ENCODE results near the gene MCF2L. TPM values are rescaled to one million over a fixed set of nuclear protein-coding genes. Genes with fewer than 3 reads are reported as not detected.

MCF2L gene
- total RNA-seq, 4 donors from 2014 or later: 25.0 to 103 (median 61.0) TPM

GRCh38 chr13:113018676-113019465, 49.9 kb downstream of the MCF2L start:
- H3K4me1 ChIP-seq: no peaks in the 10 kb centered on the region
- no peak for DNase-seq
- intact Hi-C loops (cut with DNase I; ENCODE audit: low total_unique reads): no loop called here
- H3K27me3 ChIP-seq: no peaks in the 10 kb centered on the region
- no peak overlapping the region for H3K4me3 ChIP-seq
- no peaks in the 10 kb centered on the region for H3K9me3 ChIP-seq
- no peaks in the 10 kb centered on the region for H3K36me3 ChIP-seq
- TF ChIP-seq CTCF (IDR thresholded peaks at IDR 0.05) (no peak), POLR2A (IDR thresholded peaks at IDR 0.05) (no peak)
- H3K27ac ChIP-seq: no peak overlapping the region

GRCh38 chr13:113020323-113021080, 51.5 kb downstream of the MCF2L start:
- Histone ChIP-seq H3K4me3 (no peak overlapping the region), H3K36me3 (no peaks in the 10 kb centered on the region), H3K9me3 (no peaks in the 10 kb centered on the region), H3K4me1 (no peaks in the 10 kb centered on the region), H3K27ac (no peak overlapping the region), H3K27me3 (no peaks in the 10 kb centered on the region)
- intact Hi-C loops (cut with DNase I; ENCODE audit: low total_unique reads): no loop called here
- TF ChIP-seq CTCF (IDR thresholded peaks at IDR 0.05): no peak
- no peak for TF ChIP-seq POLR2A (IDR thresholded peaks at IDR 0.05)
- no peak for DNase-seq

- no peaks in the 10 kb centered on the region for H3K4me1 ChIP-seq
- DNase-seq: no peak
- no peaks in the 10 kb centered on the region for H3K36me3 ChIP-seq
- no peak overlapping the region for H3K27ac ChIP-seq
- TF ChIP-seq POLR2A (IDR thresholded peaks at IDR 0.05): no peak
- TF ChIP-seq CTCF (IDR thresholded peaks at IDR 0.05): no peak
- no peaks in the 10 kb centered on the region for H3K9me3 ChIP-seq
- H3K27me3 ChIP-seq: no peaks in the 10 kb centered on the region
- no peak overlapping the region for H3K4me3 ChIP-seq
- intact Hi-C loops (cut with DNase I; ENCODE audit: low total_unique reads): no loop called here
Measured at GRCh38 chr13:113021391-113021790, 52.4 kb downstream of the MCF2L start.

- Histone ChIP-seq H3K27ac (no peak overlapping the region), H3K36me3 (no peaks in the 10 kb centered on the region), H3K4me3 (no peak overlapping the region), H3K9me3 (no peaks in the 10 kb centered on the region), H3K4me1 (no peaks in the 10 kb centered on the region), H3K27me3 (no peaks in the 10 kb centered on the region)
- no peak for DNase-seq
- intact Hi-C loops (cut with DNase I; ENCODE audit: low total_unique reads): no loop called here
- no peak for TF ChIP-seq POLR2A (IDR thresholded peaks at IDR 0.05)
- no peak for TF ChIP-seq CTCF (IDR thresholded peaks at IDR 0.05)
Measured at GRCh38 chr13:113021811-113022210, 52.8 kb downstream of the MCF2L start.

- intact Hi-C loops (cut with DNase I; ENCODE audit: low total_unique reads): no loop called here
- no peaks in the 10 kb centered on the region for H3K4me1 ChIP-seq
- no peaks in the 10 kb centered on the region for H3K36me3 ChIP-seq
- H3K4me3 ChIP-seq: no peak overlapping the region
- no peak overlapping the region for H3K27ac ChIP-seq
- no peaks in the 10 kb centered on the region for H3K9me3 ChIP-seq
- DNase-seq: no peak
- no peak for TF ChIP-seq CTCF (IDR thresholded peaks at IDR 0.05)
- no peaks in the 10 kb centered on the region for H3K27me3 ChIP-seq
Measured at GRCh38 chr13:113022391-113022744, 53.4 kb downstream of the MCF2L start.
